GM21717 (cell line): Measurements from ENCODE around the gene NRP1.
"Not testable (repeated sequence)": the region's sequence is repeated elsewhere in the genome, so short reads cannot be mapped to it uniquely, and the experiment has no call there.

Source experiments
- ATAC-seq: cut with Tn5 transposase; IDR thresholded peaks from one replicate; pipeline ENCODE4 v1.9.1; 2021; ENCODE audit warnings: mild to moderate bottlenecking, moderate library complexity; ENCODE audit not compliant: unreplicated experiment

The NRP1 gene

GRCh38 chr10:33325929-33326328, 8.5 kb downstream of the NRP1 start:
- no peak for ATAC-seq

GRCh38 chr10:33323721-33324120, 10.7 kb downstream of the NRP1 start:
- no peak for ATAC-seq

GRCh38 chr10:33321516-33321915, 13.0 kb downstream of the NRP1 start:
- ATAC-seq: no peak

DNA sequence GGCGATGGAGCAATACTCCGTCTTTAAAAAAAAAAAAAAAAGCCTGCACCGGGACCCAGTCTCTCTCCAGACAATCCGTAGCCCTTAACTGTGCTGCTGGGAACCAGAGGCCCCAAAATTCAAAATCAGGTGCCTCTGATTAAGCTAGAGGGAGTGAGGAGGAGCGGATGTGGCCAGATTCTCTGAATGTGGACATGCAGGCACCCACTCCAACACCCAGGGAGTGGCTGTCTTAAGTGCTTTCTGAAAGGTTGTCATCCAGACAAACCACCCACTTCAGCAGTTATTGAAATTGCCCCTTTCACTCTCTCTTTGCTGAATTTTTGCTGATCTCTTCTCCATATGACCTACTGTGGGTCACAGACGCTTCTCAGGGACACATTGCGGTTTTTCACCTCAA, 14.2 kb downstream of the NRP1 start:
- no peak for ATAC-seq

GRCh38 chr10:33315891-33316290, 18.6 kb downstream of the NRP1 start:
- no peak for ATAC-seq

GRCh38 chr10:33314811-33315561, 19.5 kb downstream of the NRP1 start:
- no peak for ATAC-seq

- ATAC-seq: no peak
Measured at GRCh38 chr10:33311640-33312039, 22.8 kb downstream of the NRP1 start.

DNA sequence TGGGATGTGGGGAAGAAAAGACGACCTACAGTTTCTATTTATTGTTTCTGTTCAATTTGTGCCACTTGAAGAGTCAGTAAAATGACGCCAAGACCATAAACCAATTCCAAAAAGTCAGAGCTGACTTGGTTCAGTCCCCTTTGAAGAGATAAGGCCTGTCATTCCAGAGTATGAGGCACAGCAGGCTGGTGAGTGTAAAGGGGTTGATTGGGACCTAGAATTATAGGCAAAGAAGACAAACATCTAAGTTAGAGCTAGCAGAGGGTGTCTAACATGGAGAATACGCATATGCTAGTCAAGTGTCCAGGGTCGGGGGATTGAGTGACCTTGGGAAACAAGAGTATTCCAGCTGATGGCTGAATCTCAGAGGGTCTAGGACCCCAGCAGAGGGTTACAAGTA, 23.6 kb downstream of the NRP1 start:
- ATAC-seq: no peak

GRCh38 chr10:33309406-33309805, 25.1 kb downstream of the NRP1 start:
- ATAC-seq: no peak

GRCh38 chr10:33307835-33308234, 26.6 kb downstream of the NRP1 start:
- no peak for ATAC-seq

DNA sequence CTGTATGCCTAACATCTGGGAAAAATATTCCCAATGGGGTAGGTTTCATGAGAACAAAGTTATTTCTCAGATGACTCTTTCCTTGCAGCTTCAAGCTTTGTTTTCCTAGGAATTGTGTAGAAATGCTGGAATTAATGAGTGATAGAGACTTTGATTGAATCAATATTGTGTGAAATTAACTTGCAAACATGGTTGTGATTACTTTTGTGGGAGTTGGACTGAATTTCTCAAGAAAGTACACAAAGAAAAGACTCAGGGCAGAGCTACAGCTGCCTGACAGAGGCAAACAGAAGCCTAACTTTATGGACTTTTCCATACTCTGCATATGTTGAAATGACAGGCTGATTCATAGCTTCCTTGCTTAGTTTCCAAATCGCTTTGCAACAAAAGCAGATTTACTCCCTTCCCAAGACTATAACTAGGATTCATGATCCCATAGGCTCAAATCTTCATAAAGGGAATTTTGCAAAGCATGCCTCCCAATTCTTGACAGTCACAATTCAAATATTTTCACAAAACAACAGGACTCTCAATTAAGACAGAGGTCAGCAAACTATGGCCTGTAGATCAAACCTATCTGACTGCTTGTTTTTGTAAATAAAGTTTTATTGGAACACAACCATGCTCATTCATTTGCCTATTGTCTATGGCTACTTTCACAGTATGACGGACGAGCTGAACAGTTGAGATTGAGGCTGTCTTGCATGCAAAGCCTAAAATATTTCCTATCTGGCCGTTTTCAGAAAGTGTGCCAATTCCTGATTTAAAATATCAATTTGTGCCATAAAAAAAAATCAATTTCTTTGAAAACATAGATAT, 27.6 kb downstream of the NRP1 start:
- ATAC-seq: no peak

- ATAC-seq: no peak
Measured at GRCh38 chr10:33306126-33306525, 28.3 kb downstream of the NRP1 start.

DNA sequence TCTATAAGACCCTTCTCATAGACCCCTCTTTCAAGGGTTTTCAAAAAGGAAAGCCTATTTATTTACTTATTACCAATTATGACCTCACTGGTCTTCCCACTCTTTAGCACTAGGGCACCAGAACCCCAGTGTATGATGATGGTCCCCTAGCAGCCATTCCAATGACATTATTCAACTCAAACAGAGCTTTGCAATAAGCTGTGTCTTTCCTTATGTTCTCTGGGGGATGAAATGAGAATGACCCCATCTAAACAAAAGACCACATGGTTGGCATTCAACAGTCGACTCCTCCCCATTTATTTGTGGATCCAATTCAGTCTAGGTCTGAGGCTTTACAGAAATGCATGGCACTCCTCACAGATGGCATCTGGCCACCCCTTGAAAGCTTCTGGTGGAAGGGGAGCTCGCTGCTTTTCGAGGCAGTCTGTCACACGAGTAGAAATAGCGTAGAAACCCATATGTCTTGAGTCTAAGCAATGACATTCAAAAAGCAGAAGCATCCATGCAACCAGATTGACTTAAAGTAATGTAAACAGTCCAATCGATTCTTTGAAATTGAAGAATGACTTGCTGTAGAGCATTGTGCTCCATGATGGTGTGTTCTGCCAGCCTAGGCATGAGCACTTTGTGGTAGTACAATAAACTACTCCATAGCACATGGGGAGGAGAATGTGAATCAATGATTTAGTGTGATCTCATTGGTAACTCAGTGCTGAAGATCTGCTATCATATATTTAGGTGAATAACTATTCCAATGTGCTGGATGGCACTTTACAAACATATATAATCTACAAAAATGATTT, 29.8 kb downstream of the NRP1 start:
- no peak for ATAC-seq

GRCh38 chr10:33303988-33304387, 30.5 kb downstream of the NRP1 start:
- ATAC-seq: no peak

DNA sequence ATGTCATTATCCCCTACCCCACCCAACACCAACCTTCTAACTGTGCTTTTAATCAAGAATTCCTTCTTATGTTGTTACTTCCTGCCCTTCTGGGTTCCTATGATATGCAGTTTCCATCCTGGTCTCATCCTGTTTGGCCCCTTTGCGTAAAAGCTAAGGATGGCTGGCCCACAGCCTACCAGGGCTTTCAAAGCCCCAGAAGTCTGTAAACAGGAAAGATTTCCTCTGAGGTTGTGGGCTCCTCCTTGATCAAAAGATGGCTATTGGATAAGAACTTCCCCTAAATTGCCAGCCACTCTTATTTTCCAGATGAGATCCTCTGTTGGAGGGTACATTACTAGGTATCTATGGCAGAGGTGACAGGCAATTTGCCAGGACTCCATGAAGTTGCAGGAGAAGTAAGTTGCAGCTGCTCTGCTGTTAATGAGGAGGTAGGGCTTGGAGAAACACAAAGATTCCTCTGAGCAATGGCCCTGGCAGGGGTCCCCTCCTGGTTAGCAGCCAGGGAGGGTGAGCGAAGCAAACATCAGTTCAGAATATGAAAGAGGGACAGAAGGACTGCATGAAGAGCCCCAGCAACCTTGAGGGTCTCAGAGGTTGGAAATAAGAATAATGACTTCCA, 32.1 kb downstream of the NRP1 start:
- no peak for ATAC-seq

DNA sequence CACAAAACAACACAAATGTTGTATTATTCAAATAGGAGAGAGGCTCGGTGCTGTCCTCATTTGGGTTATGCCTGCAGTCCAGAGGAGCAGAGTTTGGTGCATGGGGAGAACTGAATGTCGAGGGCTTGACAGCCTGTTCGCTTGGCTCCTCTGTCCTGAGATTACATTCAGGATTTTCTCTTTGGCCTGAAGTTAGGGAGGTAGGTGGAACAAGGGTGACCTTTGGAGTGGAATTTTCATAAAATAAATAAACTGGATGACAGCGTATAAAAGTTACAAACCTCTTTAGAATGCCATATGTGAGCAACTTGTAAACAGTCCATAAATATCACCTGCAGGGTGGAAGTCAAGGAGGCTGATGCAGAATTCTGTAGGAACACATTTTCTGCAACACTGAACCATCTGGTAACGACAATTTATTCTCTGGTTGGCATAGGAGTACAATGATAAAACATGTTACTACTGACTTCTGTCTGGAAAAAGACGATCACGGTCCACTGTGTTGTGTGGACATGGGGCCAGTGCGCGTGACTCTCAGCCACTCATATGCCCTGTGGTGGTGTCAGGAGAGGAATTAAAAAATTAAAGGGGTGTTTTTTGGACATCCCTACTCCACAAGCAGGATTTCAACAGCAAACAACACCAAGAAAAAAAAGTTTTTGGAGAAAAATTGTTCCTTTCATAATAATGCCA, 33.2 kb downstream of the NRP1 start:
- ATAC-seq: no peak

- not testable (repeated sequence) for ATAC-seq
Measured at GRCh38 chr10:33300544-33300943, 33.9 kb downstream of the NRP1 start.

DNA sequence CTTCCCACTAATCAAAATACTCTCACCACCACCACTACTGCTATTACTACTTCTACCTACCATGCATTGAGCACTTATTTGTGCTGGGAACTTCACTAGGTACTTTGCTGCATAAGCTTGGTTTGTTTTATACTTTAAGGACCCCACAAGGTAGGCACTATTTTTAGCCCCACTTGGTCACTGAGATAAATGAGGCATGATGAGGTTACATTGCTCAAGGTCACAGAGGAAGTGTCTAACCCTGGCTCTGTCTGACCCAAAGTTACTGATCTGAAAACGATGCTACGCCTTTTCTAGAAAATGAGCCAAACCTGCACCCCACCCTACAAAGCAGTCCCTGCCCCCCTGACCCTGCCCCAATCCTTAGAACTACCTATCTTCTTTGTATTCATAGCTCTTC, 35.6 kb downstream of the NRP1 start:
- ATAC-seq: no peak

GRCh38 chr10:33298110-33298509, 36.4 kb downstream of the NRP1 start:
- ATAC-seq: no peak

- no peak for ATAC-seq
Measured at GRCh38 chr10:33295851-33296250, 38.6 kb downstream of the NRP1 start.
